ENCODE data around the gene PAPOLA.
A peak's percentile ranks its signal among the peaks of the same experiment; 100 is the strongest.

PAPOLA gene

DNA sequence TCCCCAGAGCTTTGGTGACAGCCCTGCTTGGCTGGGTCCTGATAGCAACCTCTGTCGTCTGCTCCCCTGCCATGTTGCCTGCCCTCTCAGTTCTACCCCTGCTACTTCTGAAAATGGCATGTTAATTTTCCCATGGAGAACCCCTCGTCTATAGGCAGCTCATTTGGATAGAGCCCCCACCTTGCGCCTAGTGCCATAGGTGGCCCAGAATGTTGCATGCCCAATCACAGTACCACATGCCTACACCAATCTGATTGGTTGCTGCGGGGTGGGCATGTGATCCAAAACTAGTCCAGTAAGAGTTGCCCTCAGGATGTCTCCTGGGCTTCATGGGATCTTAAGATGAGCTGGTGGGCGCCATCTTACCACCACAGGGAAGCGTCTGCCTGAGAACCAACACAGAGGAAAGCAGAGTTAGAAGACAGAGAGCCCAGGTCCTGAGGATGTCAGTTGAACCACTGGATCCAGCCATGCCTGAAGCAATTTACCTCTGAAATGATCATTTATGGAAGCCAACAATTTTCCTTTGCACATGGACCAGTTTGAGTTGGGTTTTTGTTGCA, 85.7 kb downstream of the PAPOLA start:
- DNase-seq = no peak

DNA sequence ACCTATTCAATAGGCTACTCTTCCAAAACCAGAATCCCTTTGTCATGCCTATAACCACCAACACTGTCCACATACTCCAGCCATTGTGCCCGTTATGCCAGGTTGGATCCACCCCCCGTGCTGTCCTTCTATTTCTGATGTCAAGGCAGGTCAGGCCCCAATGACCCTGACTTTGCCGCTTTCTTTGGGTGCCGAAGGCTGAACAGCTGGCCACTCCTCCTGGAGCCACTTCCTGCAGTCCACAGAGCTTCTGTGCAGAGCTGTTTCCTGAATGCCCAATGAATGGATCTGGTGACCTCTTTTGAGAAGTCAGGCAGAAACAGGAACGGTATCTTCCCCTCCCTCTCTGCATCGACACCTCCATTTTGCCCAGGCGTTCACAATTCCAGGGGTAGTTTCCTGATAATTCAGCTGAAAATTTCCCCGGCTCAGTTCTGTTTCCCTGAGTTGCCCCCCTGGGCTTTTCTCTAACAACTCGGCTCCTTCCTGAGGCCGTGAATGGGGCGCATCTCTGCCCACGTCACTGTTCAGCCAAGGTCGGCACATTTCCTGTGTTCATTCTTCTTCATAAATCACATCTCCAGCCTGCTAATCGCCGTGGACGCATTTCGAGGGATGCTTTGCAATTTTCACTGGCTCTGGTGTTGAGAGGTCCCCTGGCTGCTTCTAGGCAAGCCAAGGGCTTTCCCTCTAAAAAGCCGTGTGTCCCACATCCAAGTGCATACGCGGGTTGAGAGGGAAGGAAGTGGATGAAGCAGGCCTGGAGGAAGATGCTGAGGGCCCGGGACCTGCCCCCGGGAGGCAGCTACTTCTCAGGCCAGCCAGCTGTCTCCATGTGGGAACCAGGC, 86.5 kb downstream of the PAPOLA start:
- DNase-seq = no peak

DNA sequence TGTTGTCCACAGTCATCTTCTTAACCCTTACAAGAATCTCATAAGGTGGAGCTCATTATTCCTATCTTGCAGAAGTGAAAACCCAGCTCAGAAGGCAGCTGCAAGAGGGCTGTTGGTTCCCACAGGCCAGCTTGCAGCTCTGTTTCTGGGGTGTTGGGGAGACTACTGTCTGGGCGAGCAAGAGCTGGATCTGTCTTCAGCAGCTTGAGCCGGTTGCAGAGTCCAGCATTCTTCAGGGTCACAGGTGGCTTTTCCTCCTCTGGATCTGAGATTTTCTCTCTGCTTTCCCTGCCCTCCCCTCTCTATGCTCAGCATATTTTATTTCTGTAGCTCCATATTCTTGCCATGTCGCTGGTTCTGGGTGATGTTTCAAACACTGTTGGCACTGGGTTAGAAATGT, 87.4 kb downstream of the PAPOLA start:
- no peak for DNase-seq

DNA sequence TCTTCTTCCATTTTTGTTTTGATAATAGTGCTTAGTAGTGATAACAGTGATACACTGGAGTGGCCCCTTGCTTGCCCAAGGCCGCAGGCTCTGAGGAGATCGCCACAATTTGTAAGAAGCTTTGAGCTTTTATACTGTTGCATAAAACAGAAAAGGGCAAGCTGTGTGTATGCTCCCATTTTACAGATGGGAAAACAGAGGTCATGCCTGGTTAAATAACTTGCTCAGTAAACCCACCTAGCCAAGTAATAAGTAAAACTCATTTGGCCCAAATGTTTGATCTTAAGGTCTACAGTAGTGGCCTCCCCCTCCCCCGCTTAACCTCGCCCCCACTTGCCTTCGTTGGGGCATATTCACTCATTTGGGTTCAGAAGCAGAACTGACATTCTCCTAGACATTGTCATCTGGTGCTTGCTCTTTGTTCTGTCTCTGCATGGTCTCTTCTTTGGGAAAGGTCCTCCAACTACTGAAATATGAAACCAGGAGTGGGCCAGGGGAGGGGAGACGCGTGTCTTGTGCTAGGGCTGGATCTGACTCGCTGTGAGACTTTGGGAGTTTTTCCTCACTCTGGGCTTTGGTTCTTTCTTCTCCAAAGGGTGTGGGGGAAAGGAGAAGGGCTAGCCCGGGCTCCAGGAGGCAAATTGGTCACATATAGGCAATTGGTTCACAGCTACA, 88.1 kb downstream of the PAPOLA start:
- DNase-seq = no peak

DNA sequence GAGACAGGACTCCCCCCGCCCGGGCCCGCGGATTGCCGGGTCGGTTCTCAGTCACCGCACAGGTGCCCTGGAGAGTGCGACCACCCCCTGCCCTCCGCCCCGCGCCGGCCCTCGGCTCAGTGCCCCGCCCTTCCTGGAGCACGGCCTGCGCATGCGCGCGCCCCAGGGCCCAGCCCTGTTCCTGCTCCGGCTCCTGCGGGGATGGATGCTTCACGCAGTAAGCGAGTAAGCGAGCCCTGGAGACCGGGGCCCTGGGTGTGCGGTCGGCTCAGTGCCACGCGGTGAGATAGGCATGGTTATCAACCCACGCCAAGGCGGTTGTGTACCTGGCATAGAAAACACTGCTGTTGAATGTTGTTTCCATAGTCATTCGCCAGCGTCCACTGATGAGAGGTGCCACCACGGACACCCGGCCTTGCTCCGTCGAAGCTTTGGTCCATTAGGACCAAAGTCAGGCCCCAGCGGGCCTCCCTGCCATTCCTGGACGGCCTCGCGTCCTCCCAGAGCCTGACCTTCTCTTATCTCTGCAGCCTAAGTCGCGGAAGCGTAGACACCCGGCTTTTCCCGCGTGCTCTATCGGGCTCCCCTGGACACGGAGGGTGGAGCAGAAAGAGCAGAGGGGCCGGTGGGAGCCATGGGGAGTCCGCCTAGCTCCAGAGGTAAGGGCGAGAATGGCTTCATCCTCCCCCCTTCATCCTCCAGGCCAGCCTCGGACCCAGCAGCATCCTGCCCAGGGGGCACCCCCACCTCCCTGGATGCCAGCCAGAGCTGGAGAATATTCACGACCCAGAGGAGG, 90.6 kb downstream of the PAPOLA start:
- no peak for DNase-seq

DNA sequence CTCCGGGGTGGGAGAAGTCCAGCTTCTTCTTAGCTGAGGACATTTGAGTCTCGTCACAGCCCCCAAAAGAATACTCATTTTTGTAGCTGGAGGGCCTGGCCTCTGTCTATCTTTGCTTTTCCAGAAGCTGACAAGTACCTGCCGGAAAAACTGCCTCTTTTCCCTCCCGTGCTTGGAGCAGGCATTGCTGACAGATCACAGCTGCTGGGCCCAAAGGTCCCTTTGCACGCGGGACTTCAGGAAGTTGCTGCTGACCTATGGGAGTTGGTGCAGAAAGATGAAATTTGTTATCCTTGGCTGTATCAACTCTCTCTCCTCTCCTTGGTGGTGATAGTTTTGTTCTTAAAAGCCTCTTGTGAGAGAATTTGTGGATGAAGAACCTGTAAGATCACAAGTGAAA, 92.8 kb downstream of the PAPOLA start:
- no peak for DNase-seq

DNA sequence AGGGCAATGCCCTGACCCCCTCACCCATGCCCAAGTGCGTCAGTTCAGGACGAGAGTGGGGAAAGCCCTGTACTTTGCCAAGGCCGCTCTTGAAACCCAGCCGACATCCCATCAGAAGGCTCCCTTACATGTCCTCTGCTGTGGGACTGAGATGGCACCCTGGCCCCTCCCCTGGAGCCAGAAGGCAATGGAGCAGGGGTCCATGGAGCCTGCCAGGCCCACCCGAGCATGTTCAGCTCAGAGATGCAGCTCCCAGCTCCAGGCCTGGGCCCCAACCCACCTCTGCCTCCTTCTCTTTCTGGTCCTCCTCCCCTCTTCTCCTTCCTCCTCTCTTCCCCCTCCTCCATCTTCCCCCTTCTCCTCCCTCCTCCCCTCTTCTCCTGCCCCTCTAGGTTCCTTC, 95.5 kb downstream of the PAPOLA start:
- DNase-seq = no peak

DNA sequence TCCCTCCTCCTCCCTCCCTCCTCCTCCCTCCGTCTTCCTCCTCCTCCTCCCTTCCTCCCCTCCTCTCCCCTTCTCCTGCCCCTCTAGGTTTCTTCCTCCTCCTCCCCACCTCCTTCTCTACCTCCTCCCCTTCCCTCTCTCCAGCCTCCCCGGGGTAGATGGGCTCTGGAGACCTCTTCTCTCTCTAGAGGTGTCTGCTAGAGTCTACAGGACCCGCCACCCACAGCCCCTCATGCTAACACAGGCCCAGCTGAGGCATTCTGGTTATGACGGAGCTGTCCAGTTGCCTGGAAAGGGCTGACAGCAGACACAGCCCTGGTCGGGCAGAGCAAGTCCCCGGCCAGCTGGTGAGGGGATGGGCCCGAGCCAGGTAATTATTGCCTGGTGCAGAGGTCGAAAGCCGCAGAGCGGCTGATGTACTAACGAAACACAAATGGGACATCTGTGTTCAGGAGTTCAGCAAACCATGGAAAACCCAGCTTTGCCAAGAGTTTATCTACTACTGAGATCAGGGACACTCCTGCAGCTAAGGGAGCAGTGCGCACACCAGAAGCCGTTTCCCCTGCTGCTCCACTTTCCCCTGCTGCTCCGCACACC, 96.2 kb downstream of the PAPOLA start:
- no peak for DNase-seq

DNA sequence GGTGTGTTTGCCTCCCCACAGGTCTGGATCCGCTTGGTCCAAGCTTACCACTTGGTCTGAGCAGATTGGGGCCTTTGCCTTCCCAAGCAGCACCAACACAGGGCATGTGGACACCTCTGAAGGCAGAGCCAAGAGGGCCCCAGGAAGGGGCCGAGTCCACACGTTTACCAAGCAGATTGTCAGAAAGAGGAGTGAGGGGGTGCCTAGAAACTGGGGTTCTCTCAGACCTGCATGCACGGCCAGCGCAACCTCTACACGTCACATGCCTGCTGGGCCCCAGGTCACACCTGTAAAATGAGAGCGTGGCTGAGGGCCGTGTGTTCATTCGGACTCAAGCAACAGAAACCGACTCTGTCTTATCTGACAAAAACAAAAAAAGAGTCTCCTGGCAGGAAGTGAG, 96.9 kb downstream of the PAPOLA start:
- DNase-seq = no peak

DNA sequence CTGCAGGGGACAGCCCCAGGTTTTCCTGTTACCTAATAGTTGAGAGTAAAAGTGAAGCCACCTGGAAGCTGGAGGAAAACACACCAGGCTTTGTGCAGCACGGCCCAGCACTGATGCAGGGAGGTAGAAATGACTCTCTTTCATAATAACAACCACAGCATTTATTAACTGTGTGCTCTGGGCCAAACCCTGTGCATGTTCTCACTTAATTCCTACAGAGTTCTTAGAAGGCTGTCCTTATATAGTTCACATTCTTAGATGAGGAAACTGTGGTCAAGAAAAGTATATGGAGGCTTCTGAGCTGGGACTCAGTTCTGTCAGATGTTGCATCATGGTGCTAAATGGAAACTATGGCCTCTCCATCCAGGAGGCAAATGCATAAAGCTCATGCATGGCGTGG, 100.0 kb downstream of the PAPOLA start:
- DNase-seq = peak; percentile 12

DNA sequence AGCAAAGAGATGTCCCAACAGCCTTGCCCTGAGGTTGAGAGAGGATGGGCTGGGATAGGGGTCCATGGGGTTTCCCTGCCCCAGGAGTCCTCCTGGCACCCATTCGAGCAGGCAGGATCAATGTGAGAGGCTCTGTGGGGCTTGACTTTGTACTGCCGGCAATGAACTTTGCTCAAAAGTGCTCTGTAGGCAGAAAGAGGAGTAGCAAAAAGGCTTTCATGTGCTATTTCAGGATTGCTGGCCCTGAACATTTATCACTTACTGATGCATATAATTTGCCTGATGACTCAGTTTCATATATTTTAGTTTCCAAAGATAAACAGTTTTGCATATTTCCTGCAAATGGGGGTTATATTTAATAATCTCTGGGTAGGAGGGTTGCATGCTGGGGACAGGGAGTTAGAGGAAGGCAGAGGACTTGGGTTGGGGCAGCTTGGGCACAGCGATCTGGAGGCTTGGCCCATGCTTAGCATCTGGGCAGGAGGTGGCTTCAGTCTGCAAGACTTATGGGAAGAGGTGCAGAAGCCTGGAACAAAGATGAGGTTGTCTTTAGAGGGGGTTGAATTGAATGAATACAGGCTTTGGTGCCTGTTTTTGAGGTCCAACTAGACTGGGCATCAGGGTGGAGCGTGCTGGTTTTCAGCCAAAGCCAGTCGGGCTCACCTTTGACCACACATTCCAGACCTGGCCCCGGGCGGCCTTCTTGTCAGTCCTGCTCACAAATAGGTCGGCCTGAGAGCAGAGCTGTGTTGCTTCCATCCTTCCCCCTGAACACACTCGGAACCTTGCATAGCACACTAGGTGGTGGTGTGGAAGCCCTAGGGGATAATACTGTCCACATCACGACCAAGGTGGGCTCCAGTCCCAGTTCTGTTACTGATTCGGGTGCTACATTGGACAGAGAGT, 101.4 kb downstream of the PAPOLA start:
- no peak for DNase-seq

DNA sequence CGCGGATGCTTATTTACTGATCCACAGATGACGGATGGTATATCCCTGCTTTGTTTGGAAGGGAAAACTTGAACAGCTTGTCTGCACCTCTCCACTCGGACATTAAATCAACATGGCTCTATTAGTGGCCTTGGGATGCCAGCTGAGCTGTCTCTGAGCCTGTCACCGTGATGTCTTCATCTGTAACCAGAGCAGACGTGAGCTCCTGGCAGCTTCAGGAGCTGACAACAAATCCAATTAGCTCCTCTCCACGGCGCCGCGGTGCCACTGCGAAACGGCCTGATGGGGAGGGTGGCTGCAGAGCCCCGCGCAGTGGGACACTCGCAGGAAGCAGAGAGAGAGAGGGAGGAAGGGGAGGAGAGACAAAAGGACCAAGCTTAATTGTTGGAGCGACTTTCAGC, 112.3 kb downstream of the PAPOLA start:
- DNase-seq = no peak

DNA sequence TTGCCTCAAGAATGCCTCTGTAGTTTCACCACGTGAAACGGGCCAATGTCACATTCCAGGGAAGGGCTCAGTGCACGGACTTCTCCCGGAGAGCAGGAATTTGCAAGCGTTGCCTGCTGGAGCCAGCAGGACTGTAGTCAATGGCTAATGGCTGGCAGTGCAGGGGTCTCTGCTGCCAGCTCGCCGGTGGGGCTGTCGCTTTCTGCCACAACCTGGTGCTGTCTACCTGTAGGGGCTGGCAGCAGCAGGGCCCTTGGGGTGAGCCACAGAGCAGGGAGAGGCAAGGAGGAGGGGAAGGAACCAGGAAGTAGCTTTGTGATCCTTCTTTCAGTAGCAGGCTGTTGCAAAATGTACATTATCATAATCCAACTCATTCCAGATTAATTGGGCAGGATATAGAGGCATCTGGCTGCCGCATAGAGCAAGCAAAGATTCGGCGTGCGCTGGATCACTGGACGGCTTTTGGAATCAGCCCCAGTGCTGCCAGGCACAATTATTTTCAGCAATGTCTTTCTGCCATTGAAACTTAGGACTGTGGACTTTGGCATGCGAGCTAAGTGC, 114.1 kb downstream of the PAPOLA start:
- no peak for DNase-seq
